ENCODE results near the gene C17orf113. TPM values are rescaled to one million over a fixed set of nuclear protein-coding genes. Genes with fewer than 3 reads are reported as not detected.
"Not testable (repeated sequence)": the region's sequence is repeated elsewhere in the genome, so short reads cannot be mapped to it uniquely, and the experiment has no call there.

The C17orf113 gene
- total RNA-seq, 1 experiment from 2014 or later = 0.49 TPM

- DNase-seq = no peak
- Histone ChIP-seq H3K9me3 (replicated peaks) (no peaks in the 10 kb centered on the region), H3K4me1 (no peaks in the 10 kb centered on the region)
Observed at GRCh38 chr17:42039794-42040763, 10.3 kb downstream of the C17orf113 start.

DNA sequence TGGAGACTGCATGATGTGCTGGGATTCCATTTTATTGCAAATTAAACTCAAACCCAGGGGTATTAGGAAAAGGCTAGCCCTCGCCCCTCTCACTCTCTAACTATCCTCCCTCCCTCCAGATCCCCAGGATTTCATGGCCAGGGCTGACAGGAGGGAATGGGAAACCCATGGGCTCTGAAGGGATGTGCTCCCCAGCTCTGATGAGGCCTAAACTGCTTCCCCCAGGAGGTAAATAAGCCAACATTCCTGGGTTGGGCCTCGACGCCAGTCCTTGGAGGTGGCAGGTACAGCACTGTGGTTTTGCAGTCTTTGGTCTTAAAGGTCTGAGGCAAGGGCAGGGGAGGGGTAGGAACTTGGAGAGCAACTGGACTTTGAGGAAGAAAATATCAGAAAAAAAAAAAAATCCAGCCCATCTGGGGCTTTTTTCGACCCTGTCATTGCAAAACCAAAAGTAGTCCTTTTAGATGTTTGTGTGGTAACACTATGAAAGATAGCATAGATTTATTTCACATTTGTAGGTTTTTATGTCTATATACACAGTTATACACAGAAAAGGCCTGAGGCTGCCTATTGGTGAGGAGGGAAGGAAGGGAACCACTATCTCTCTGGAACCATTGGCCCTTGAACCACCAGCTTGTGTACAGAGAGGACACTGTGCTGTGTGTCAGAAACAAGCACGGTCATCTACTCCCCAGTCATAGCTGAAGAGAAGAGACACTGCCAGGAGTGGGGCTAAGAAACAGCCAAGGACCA, 12.0 kb downstream of the C17orf113 start:
- no peak overlapping the region for H3K27ac ChIP-seq
- H3K36me3 ChIP-seq = no peaks in the 10 kb centered on the region
- H3K9me3 ChIP-seq (replicated peaks) = no peaks in the 10 kb centered on the region
- no peaks in the 10 kb centered on the region for H3K4me1 ChIP-seq
- H3K27me3 ChIP-seq = no peaks in the 10 kb centered on the region
- no peak overlapping the region for H3K4me3 ChIP-seq
- DNase-seq = no peak

More at GRCh38 chr17:42039794-42040763, 10.3 kb downstream of the C17orf113 start:
- Histone ChIP-seq H3K27ac (no peak overlapping the region), H3K36me3 (no peaks in the 10 kb centered on the region), H3K4me3 (no peak overlapping the region), H3K27me3 (no peaks in the 10 kb centered on the region)

GRCh38 chr17:42034059-42034458, 16.3 kb downstream of the C17orf113 start:
- Histone ChIP-seq H3K27ac (no peak overlapping the region), H3K4me3 (no peak overlapping the region), H3K27me3 (no peaks in the 10 kb centered on the region), H3K9me3 (replicated peaks) (no peaks in the 10 kb centered on the region), H3K4me1 (no peaks in the 10 kb centered on the region), H3K36me3 (no peaks in the 10 kb centered on the region)
- no peak for DNase-seq

DNA sequence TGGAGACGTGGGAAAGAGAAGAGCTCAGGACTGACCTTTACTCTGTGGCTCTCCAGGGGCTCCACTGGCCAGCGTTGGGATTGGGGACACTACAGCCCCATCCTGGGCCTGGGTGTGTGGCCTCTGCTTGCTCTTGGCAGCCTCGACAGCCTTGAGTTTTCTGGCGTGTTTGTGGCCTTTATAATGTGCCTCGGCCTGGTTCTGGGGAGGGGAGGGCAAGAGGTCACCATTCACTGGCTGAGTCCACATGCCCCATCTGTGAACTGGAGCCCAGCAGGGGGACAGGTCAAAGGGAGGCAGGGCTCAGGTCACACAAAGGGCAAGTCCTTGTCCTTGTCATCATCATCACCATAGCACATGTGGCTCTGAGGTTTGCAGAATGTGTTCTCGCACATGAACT, 18.8 kb downstream of the C17orf113 start:
- Histone ChIP-seq H3K4me1 (peaks cover 20% of the 10 kb centered on the region), H3K9me3 (replicated peaks) (no peaks in the 10 kb centered on the region), H3K27me3 (no peaks in the 10 kb centered on the region), H3K27ac (no peak overlapping the region), H3K36me3 (no peaks in the 10 kb centered on the region), H3K4me3 (no peak overlapping the region)
- no peak for DNase-seq

DNA sequence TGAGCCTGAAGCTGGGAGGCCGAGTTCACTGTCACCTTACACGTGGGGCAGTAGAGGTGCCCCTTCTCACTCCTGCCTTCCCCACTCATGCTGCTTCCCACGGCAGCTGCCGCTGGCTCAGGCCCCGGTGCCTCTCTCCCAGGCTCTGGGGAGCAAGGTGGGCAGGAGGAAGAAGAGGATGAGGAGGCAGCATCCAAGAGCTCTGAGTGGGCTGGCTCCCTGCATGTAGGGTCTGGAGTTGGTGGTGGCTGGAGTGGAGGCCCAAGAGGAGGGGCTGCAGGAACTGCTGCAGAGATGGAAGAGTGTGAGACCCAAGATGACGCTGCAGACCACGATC, 21.6 kb downstream of the C17orf113 start:
- Histone ChIP-seq H3K27me3 (no peaks in the 10 kb centered on the region), H3K4me1 (peaks cover 42% of the 10 kb centered on the region), H3K4me3 (no peak overlapping the region), H3K36me3 (peaks cover 7% of the 10 kb centered on the region), H3K9me3 (replicated peaks) (no peaks in the 10 kb centered on the region), H3K27ac (no peak overlapping the region)
- DNase-seq = no peak

DNA sequence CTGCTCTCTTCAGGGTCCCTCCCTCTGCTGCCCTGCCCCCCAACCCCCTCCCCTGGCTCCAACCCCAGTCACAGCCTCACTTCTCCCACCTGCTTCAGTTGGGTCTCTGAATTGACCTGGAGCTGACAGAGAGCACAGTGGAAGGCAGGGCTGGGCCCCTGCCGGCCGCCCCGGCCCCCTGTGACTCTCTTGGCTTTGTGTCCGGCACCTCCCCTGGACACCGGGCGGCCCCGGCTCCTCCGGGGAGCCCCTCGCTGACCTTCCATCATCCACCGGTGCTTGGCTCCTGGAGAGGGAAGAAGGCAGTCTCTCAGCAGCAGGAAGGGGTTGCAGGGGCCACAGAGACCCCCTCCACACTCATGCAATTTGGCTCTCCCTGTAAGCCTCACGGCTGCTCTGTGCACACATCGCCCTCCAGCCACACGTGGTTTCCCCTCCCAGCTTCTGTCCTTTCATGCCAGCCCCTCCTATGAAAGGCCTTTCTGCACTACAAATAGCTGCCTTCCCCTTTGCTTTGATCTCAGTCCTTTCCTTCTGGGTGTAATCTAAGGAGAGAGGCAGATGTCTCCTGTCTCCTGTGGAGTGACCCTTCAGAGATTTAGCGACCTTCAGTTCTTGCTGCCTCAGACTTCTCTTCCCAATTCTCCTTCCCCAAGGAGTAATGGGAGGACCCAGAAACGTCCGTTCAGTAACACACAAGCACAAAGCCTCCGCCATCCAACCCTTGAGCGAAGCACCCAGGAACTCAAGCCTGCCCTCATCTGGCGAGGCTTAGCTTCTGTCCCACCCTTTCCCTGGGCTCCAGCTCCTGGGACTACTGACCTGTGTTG, 22.2 kb downstream of the C17orf113 start:
- DNase-seq = peak; percentile 45 to 69
- Histone ChIP-seq H3K4me1 (peaks cover 42% of the 10 kb centered on the region), H3K27me3 (no peaks in the 10 kb centered on the region), H3K4me3 (no peak overlapping the region), H3K27ac (no peak overlapping the region; the same call in 1 of the 2 replicates), H3K9me3 (replicated peaks) (no peaks in the 10 kb centered on the region), H3K36me3 (peaks cover 11% of the 10 kb centered on the region)

DNA sequence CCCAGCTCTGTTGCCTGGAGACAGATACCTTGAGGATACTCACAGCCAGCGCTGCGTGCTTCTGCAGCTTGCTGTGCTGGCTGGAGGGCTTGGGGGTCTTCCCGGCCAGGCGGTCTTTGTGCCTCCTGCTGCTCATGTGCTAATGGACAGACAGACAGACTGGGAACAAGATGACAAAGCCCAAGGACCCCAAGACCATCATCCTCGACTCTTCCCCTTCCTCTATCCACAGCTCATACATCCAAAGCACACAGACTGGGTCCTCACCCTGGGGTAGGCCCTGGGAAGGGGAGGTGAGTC, 22.9 kb downstream of the C17orf113 start:
- Histone ChIP-seq H3K9me3 (replicated peaks) (no peaks in the 10 kb centered on the region), H3K36me3 (peaks cover 16% of the 10 kb centered on the region), H3K27me3 (no peaks in the 10 kb centered on the region), H3K4me1 (peaks cover 42% of the 10 kb centered on the region), H3K27ac (peak overlapping the region; percentile 33; the same call in 1 of the 2 replicates), H3K4me3 (no peak overlapping the region)
- no peak for DNase-seq

DNA sequence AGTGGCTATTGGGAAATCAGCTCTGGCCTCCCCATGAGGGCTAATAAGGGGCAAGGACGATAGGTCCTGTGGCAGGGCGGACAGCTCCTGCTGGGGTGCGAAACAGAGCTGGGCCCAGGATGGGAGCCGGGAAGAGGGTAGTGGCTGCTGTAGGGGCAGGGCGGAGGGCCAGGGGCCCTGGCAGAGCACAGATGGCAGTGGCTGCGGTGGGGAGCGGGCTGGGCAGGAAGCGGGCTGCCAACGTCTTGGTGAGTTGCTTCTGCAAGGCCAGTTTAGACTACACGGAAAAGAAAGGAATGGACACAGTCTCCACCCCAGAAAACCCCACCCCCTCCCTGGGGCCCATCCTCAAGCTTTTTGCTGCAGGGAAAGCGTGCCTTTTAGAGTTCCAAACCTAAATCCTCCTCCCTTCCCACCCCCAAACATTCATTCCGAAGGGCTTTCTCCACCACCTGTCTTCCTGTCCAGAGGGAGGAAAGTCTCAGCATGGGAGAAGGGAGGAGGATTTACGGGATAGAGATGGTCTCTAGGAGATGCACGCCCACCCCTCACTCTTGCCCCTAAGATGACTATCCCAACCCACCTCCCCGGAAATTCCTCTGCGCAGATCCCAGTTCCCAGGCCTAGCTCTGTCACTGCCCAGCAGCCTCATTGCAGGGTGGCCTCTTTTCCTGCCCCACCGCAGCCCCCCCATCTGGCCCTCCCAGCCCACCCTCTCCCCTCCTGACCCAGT, 23.4 kb downstream of the C17orf113 start:
- peak; percentile 65 to 85 for DNase-seq
- Histone ChIP-seq H3K27me3 (no peaks in the 10 kb centered on the region), H3K27ac (peak overlapping the region; percentile 33; the same call in 1 of the 2 replicates), H3K9me3 (replicated peaks) (no peaks in the 10 kb centered on the region), H3K36me3 (peaks cover 16% of the 10 kb centered on the region), H3K4me3 (no peak overlapping the region), H3K4me1 (peaks cover 42% of the 10 kb centered on the region)

- H3K9me3 ChIP-seq (replicated peaks) = no peaks in the 10 kb centered on the region
- peaks cover 42% of the 10 kb centered on the region for H3K4me1 ChIP-seq
- DNase-seq = no peak
- no peak overlapping the region for H3K4me3 ChIP-seq
- H3K27ac ChIP-seq = no peak overlapping the region; the same call in 1 of the 2 replicates
- H3K36me3 ChIP-seq = peaks cover 16% of the 10 kb centered on the region
- H3K27me3 ChIP-seq = no peaks in the 10 kb centered on the region
Observed at GRCh38 chr17:42025936-42026335, 24.5 kb downstream of the C17orf113 start.

DNA sequence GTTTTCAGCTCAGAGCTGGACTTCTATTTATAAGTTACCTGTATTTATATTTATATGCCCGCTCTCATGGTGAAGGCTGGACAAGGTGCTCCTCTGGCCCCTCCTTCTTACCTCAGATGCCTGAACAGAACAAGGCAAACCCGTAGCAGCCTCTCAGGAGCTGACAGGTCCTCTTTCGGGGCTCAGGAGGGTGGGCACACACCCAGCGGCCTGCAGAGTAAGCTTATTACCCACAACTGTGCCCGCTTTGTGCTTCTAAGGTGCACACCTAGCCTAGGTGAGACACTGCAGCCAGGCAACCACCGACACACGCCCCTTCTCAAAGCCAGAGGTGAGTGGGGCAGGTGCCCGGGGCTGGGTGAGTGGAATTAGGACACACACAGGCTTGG, 25.2 kb downstream of the C17orf113 start:
- Histone ChIP-seq H3K9me3 (replicated peaks) (no peaks in the 10 kb centered on the region), H3K36me3 (peaks cover 16% of the 10 kb centered on the region), H3K4me3 (no peak overlapping the region), H3K27ac (no peak overlapping the region; the same call in 1 of the 2 replicates), H3K27me3 (no peaks in the 10 kb centered on the region), H3K4me1 (peaks cover 47% of the 10 kb centered on the region)
- DNase-seq = no peak

- Histone ChIP-seq H3K9me3 (replicated peaks) (no peaks in the 10 kb centered on the region), H3K27me3 (no peaks in the 10 kb centered on the region), H3K4me1 (peaks cover 44% of the 10 kb centered on the region), H3K27ac (no peak overlapping the region), H3K36me3 (peaks cover 16% of the 10 kb centered on the region), H3K4me3 (no peak overlapping the region)
- DNase-seq = no peak
Observed at GRCh38 chr17:42023524-42024349, 26.7 kb downstream of the C17orf113 start.

DNA sequence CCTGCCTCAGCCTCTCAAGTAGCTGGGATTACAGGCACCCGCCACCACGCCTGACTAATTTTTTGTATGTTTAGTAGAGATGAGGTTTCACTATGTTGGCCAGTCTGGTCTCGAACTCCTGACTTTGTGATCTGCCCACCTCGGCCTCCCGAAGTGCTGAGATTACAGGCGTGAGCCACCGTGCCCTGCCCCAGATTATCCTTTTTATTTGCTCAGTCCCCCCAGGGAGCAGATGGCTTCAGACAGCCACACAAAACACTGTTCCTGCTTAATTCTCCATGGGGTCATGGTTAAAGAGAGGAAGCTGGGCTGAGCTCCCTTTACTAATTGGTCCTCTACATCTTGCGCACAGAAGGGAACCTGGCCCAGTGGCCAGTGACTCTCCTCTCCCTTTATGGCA, 29.6 kb downstream of the C17orf113 start:
- Histone ChIP-seq H3K4me1 (peaks cover 25% of the 10 kb centered on the region), H3K36me3 (peaks cover 16% of the 10 kb centered on the region), H3K4me3 (peak overlapping the region; percentile 92)
- not testable (repeated sequence) for DNase-seq; H3K9me3 ChIP-seq (replicated peaks); H3K27me3 ChIP-seq; H3K27ac ChIP-seq

Data from SJCRH30 (cell line).